GM12878 (cell line): ENCODE data around the gene DIAPH3. TPM values are rescaled to one million over a fixed set of nuclear protein-coding genes. Genes with fewer than 3 reads are reported as not detected.

Source experiments
- ATAC-seq: fragments of 200-7000 bp; cut with Tn5 transposase; 3 replicates; pipeline ENCODE4 v1.9.1; 2020; ENCODE audit warnings: mild to moderate bottlenecking, moderate library complexity
- BruUV-seq: library from RNA; stranded (reverse); fragments of 400-500 nt; replicated peaks from 2 replicates; lab custom pipeline; 2021; lab: Mats Ljungman, UMichigan
- CTCF ChIA-PET: fragments of 300-600 bp; sonication (Branson Sonifier 250); formaldehyde crosslinking; extraction: SDS; loops from one replicate; lab custom pipeline; 2021; ENCODE audit warnings: inconsistent platforms; lab: Yijun Ruan, JAX
- POLR2A ChIA-PET: fragments of 350-600 bp; formaldehyde crosslinking; extraction: SDS; loops from one replicate; lab custom pipeline; 2021; ENCODE audit warnings: inconsistent platforms; lab: Charles Lee
- RAD21 ChIA-PET: fragments of 300-600 bp; sonication (Branson Sonifier 250); formaldehyde crosslinking; loops from one replicate; lab custom pipeline; 2023; ENCODE audit warnings: antibody characterized with exemption; ENCODE audit not compliant: unreplicated experiment; lab: Charles Lee
- SMC1A ChIA-PET: fragments of 300-600 bp; sonication (Branson Sonifier 250); formaldehyde crosslinking; loops from one replicate; lab custom pipeline; 2023; ENCODE audit not compliant: unreplicated experiment, uncharacterized antibody; lab: Charles Lee
- DNase-seq: peaks from one replicate; pipeline ENCODE4 v3.0.0-alpha.2; 2011; ENCODE audit warnings: low read depth, low spot score
- FAIRE-seq: peaks from 3 replicates; lab custom pipeline; 2011; peaks lifted over from hg19 to GRCh38; lab: Jason Lieb, UNC
- H2AFZ ChIP-seq: 2 replicates; pipeline ENCODE4 v1.6.0; 2011; ENCODE audit warnings: low read depth, low read length, control low read depth; ENCODE audit not compliant: control insufficient read depth
- H3K27ac ChIP-seq: 2 replicates; pipeline ENCODE4 v1.5.1; 2011; ENCODE audit warnings: control low read depth; ENCODE audit not compliant: control insufficient read depth, insufficient read depth
- H3K27me3 ChIP-seq, 2 experiments: replicated peaks in 1 of 2; 2 replicates each; pipeline versions ENCODE4 v1.6.0 to v1.6.1; 2011; ENCODE audit warnings: low read length in 1 of 2; ENCODE audit not compliant: control insufficient read depth in 2 of 2, insufficient read depth in 2 of 2
- H3K36me3 ChIP-seq, 2 experiments: 2 replicates each; pipeline ENCODE4 v1.5.1; 2011; ENCODE audit warnings: low read length in 1 of 2; ENCODE audit not compliant: control insufficient read depth in 2 of 2, insufficient read depth in 2 of 2
- H3K4me1 ChIP-seq: 2 replicates; pipeline ENCODE4 v1.6.1; 2011; ENCODE audit warnings: mild to moderate bottlenecking, low read length, moderate library complexity, mixed read lengths; ENCODE audit not compliant: control insufficient read depth, insufficient read depth
- H3K4me2 ChIP-seq: 2 replicates; pipeline ENCODE4 v1.6.0; 2011; ENCODE audit warnings: control low read depth; ENCODE audit not compliant: control insufficient read depth, insufficient read depth
- H3K4me3 ChIP-seq: fragments of 200-600 bp; sonication (generic); 2 replicates; pipeline ENCODE4 v1.5.1; 2016
- H3K79me2 ChIP-seq: 2 replicates; pipeline ENCODE4 v1.6.0; 2011; ENCODE audit warnings: low read length; ENCODE audit not compliant: control insufficient read depth, insufficient read depth
- H3K9ac ChIP-seq: 2 replicates; pipeline ENCODE4 v1.8.0; 2011; ENCODE audit warnings: low read length, control low read depth, mixed read lengths; ENCODE audit not compliant: control insufficient read depth, insufficient read depth
- H3K9me3 ChIP-seq: replicated peaks from 3 replicates; pipeline ENCODE4 v1.5.1; 2011; ENCODE audit warnings: mild to moderate bottlenecking, low read length; ENCODE audit not compliant: control insufficient read depth, insufficient read depth
- H4K20me1 ChIP-seq: 2 replicates; pipeline ENCODE4 v1.6.0; 2011; ENCODE audit not compliant: control insufficient read depth, insufficient read depth
- CBX3 ChIP-seq: fragments of 200-600 bp; sonication (generic); IDR thresholded peaks from 2 replicates; pipeline ENCODE4 v1.6.1; 2016; ENCODE audit warnings: low read depth, borderline replicate concordance
- CREM ChIP-seq: IDR thresholded peaks from 2 replicates; pipeline ENCODE4 v1.6.1; 2014; ENCODE audit warnings: antibody characterized with exemption, low read depth
- ESRRA ChIP-seq: IDR thresholded peaks from 2 replicates; pipeline ENCODE4 v1.6.1; 2012; ENCODE audit warnings: mild to moderate bottlenecking, low read length, improper control_type of control experiment
- GABPA ChIP-seq: IDR thresholded peaks from 2 replicates; pipeline ENCODE4 v1.6.1; 2014; ENCODE audit warnings: antibody characterized with exemption, low read depth, mild to moderate bottlenecking, inconsistent platforms
- HDAC2 ChIP-seq: fragments of 200-600 bp; sonication (generic); IDR thresholded peaks from 2 replicates; pipeline ENCODE4 v1.6.1; 2017
- HDAC6 ChIP-seq: fragments of 200-600 bp; sonication (generic); IDR thresholded peaks from one replicate; pipeline ENCODE4 v1.8.0; 2017; ENCODE audit warnings: antibody characterized with exemption; ENCODE audit not compliant: unreplicated experiment
- JUNB ChIP-seq: IDR thresholded peaks from 2 replicates; pipeline ENCODE4 v1.6.1; 2016; ENCODE audit warnings: antibody characterized with exemption, mild to moderate bottlenecking
- KLF5 ChIP-seq: fragments of 450-650 bp; IDR thresholded peaks from 2 replicates; pipeline ENCODE4 v1.6.1; 2014; ENCODE audit warnings: mild to moderate bottlenecking; ENCODE audit not compliant: partially characterized antibody
- NR2F1 ChIP-seq: fragments of 450-650 bp; conservative IDR thresholded peaks from 2 replicates; pipeline ENCODE4 v1.6.1; 2017; ENCODE audit warnings: mild to moderate bottlenecking
- POLR2AphosphoS5 ChIP-seq: IDR thresholded peaks from 2 replicates; pipeline ENCODE4 v1.6.1; 2011; ENCODE audit warnings: mild to moderate bottlenecking, low read length, inconsistent platforms
- RAD21 ChIP-seq: IDR thresholded peaks from 2 replicates; pipeline ENCODE4 v1.6.1; 2011; ENCODE audit warnings: mild to moderate bottlenecking, low read depth, low read length, moderate library complexity; ENCODE audit not compliant: insufficient read depth
- WRNIP1 ChIP-seq: IDR thresholded peaks from 2 replicates; pipeline ENCODE4 v1.6.1; 2011; ENCODE audit warnings: low read depth, low read length, improper control_type of control experiment, borderline replicate concordance
- YBX1 ChIP-seq: fragments of 450-650 bp; IDR thresholded peaks from 2 replicates; pipeline ENCODE4 v1.6.1; 2016; ENCODE audit warnings: antibody characterized with exemption
- ZSCAN29 ChIP-seq: fragments of 450-650 bp; IDR thresholded peaks from 2 replicates; pipeline ENCODE4 v1.6.1; 2017; ENCODE audit warnings: mild to moderate bottlenecking, moderate library complexity
- in situ Hi-C: fragments of 300-500 bp; cut with MboI; formaldehyde crosslinking; loops from 9 replicates; pipeline ENCODE4 v1.14.3; 2018; ENCODE audit warnings: mixed read lengths
- intact Hi-C: fragments of 100-400 bp; cut with micrococcal nuclease; formaldehyde crosslinking; loops from one replicate; pipeline ENCODE4 v1.14.2; 2022; ENCODE audit not compliant: unreplicated experiment
- polyA plus RNA-seq, 11 experiments: library from polyadenylated mRNA; depleted of rRNA in 4 of 11; unstranded in 6 of 11; stranded (reverse) in 5 of 11; fragments of >200 nt; fragmentation: Nextera tagmentation in 4 of 11; fragmentation: Illumina TruSeq in 1 of 11; extraction: Ambion mirVana in 4 of 11; extraction: Trizol in 1 of 11; gene quantifications; 1 replicate in 1 of 11; 2 replicates in 10 of 11; pipeline versions ENCODE4 v1.2.1 to v1.2.3, GENCODE V29; 2011 to 2016; ENCODE audit warnings: inconsistent platforms in 2 of 11, missing spikeins in 2 of 11, low read depth in 1 of 11
- total RNA-seq, 4 experiments: library from RNA; depleted of rRNA in 3 of 4; stranded (reverse); fragments of >200 nt in 3 of 4; fragmentation: Illumina TruSeq in 1 of 4; extraction: Trizol in 1 of 4; gene quantifications; 2 replicates each; pipeline versions ENCODE4 v1.2.1 to v1.2.3, GENCODE V29; 2013 to 2021

The DIAPH3 gene
- total and polyA plus RNA-seq, 10 of the 15 experiments (the other 5 are each of a cell fraction or from before 2014, with no cell fraction given) = 10.1 to 25.2 (median 15.4) TPM

- ChIA-PET SMC1A (interaction anchor here (0.8 kb wide), 1 partner anchor 481 kb away, joined by 3 read pairs; no protein-coding TSS in a partner anchor), RAD21 (no interaction called here), POLR2A (interaction anchor here (1.0 kb wide), 1 partner anchor 12 kb away, joined by 3 read pairs; no protein-coding TSS in a partner anchor), CTCF (interaction anchor here (1.0 to 2.1 kb wide), 3 partner anchors 11 to 481 kb away, joined by 3 to 6 read pairs (median 5); no protein-coding TSS in a partner anchor)
- Histone ChIP-seq H3K9ac (no peak overlapping the region), H2AFZ (no peak overlapping the region), H4K20me1 (no peaks in the 10 kb centered on the region), H3K4me1 (no peaks in the 10 kb centered on the region), H3K27me3 (no peaks in the 10 kb centered on the region), H3K9me3 (peaks cover 6% of the 10 kb centered on the region; the same call in 1 of the 3 replicates), H3K79me2 (peaks cover 46% of the 10 kb centered on the region), H3K4me3 (peak overlapping the region; percentile 80), H3K36me3 (no peaks in the 10 kb centered on the region), H3K27ac (no peak overlapping the region; the same call in 1 of the 2 replicates), H3K4me2 (peak overlapping the region; percentile 41)
- in situ Hi-C loops (loop anchor here (5.0 kb wide), 1 partner anchor 265 kb away; no protein-coding TSS in a partner anchor), intact Hi-C loops (loop anchor here (5.0 kb wide), 2 partner anchors 240 to 270 kb away; no protein-coding TSS in a partner anchor)
- FAIRE-seq (no peak), DNase-seq (no peak), ATAC-seq (no peak)
- BruUV-seq = no TSS peak
- TF ChIP-seq HDAC2 (no peak), GABPA (no peak), NR2F1 (0 out of 2 replicates have a peak, but pooled peaks have one; percentile 18), WRNIP1 (no peak), JUNB (peak; percentile 22; the same call in 1 of the 2 replicates), RAD21 (no peak), YBX1 (no peak)
Measured at GRCh38 chr13:60162096-60162495, 1.6 kb downstream of the DIAPH3 start.

GRCh38 chr13:60158321-60158801 is 5.4 kb downstream of the DIAPH3 start:
- DNase-seq = no peak
- H4K20me1 ChIP-seq = no peaks in the 10 kb centered on the region
- ChIA-PET POLR2A (no interaction called here), RAD21 (no interaction called here), SMC1A (interaction anchor here (0.7 to 2.3 kb wide), 3 partner anchors 9 to 72 kb away, joined by 3 to 10 read pairs (median 4); no protein-coding TSS in a partner anchor), CTCF (interaction anchor here (1.0 kb wide), 1 partner anchor 20 kb away, joined by 3 read pairs; no protein-coding TSS in a partner anchor)
- H3K36me3 ChIP-seq = no peaks in the 10 kb centered on the region
- H3K4me1 ChIP-seq = no peaks in the 10 kb centered on the region
- intact Hi-C loops = no loop called here
- H2AFZ ChIP-seq = no peak overlapping the region; the same call in 1 of the 2 replicates
- H3K9me3 ChIP-seq = peaks cover 6% of the 10 kb centered on the region; the same call in 1 of the 3 replicates
- no peak overlapping the region for H3K9ac ChIP-seq
- 0 out of 2 replicates have a peak overlapping the region, but pooled peaks have one; percentile 13 for H3K4me2 ChIP-seq
- no peak for FAIRE-seq
- ATAC-seq = peak; percentile 7
- no peak overlapping the region for H3K4me3 ChIP-seq
- TF ChIP-seq KLF5 (no peak), HDAC6 (no peak), CREM (no peak), ESRRA (no peak), POLR2AphosphoS5 (no peak), CBX3 (no peak), ZSCAN29 (no peak)
- in situ Hi-C loops = no loop called here
- BruUV-seq = no TSS peak
- no peaks in the 10 kb centered on the region for H3K27me3 ChIP-seq
- H3K79me2 ChIP-seq = peaks cover 42% of the 10 kb centered on the region
- H3K27ac ChIP-seq = no peak overlapping the region
